ENCODE measurements around the gene EMILIN2.

Gene EMILIN2

DNA sequence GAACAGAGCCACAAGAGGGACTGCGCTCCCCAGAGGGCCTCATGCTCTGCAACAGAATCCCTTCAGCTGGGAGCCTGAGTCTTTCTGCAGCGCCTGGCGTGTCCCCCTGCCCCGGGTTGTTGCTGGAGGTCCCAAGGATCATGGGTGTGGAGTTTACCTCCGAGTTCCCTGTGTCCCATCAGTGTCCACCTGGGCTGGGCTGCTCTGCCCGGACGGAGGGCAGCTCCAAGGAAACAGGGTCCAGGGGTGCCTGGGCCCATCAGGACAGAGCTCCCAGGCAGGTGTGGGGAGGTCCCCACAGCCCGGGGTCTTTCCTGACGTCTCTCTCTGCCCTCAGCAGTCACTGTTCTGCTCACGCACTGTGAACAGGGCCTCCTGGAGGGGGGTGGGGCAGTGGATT lies 63.5 kb downstream of the EMILIN2 start:
- no peak overlapping the region for H3K4me3 ChIP-seq (ENCODE audit: low read depth, low read length)
- TF ChIP-seq, protein P1, sequence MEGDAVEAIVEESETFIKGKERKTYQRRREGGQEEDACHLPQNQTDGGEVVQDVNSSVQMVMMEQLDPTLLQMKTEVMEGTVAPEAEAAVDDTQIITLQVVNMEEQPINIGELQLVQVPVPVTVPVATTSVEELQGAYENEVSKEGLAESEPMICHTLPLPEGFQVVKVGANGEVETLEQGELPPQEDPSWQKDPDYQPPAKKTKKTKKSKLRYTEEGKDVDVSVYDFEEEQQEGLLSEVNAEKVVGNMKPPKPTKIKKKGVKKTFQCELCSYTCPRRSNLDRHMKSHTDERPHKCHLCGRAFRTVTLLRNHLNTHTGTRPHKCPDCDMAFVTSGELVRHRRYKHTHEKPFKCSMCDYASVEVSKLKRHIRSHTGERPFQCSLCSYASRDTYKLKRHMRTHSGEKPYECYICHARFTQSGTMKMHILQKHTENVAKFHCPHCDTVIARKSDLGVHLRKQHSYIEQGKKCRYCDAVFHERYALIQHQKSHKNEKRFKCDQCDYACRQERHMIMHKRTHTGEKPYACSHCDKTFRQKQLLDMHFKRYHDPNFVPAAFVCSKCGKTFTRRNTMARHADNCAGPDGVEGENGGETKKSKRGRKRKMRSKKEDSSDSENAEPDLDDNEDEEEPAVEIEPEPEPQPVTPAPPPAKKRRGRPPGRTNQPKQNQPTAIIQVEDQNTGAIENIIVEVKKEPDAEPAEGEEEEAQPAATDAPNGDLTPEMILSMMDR (IDR thresholded peaks at IDR 0.05; ENCODE audit: low read depth, low read length): no peak

DNA sequence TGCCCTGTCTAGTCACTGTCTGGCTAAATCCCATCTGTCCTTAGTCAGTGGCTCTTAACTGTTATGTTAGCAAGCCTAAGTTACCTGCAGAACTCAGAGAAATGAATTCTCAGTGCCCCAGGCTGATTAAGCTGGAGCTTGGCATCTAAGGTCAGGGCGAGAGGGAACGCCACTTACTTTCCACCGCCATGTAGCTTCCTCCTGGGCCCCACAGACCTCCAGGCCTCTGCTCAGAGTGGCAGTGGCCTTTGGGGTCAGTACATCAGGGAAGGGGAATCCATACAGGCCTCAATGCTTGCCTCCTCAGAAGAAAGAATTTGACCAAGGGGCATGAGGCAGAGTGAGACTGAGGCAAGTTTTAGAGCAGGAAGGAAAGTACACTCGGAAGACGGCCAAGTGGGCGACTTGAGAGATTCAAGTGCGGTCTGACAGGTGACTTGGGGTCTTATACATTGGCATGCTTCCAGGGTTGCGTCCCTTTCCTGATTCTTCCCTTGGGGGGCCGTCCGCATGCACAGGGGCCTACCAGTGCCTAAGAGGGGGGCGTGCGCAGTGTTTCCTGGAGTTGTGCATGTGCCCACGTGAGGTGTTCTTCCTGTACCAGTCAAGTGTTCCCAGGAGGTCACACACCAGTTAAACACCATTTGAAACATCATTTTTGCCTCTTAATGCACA lies 64.1 kb downstream of the EMILIN2 start:
- H3K4me3 ChIP-seq (ENCODE audit: low read depth, low read length): no peak overlapping the region
- TF ChIP-seq, protein P1 (IDR thresholded peaks at IDR 0.05; ENCODE audit: low read depth, low read length): no peak

DNA sequence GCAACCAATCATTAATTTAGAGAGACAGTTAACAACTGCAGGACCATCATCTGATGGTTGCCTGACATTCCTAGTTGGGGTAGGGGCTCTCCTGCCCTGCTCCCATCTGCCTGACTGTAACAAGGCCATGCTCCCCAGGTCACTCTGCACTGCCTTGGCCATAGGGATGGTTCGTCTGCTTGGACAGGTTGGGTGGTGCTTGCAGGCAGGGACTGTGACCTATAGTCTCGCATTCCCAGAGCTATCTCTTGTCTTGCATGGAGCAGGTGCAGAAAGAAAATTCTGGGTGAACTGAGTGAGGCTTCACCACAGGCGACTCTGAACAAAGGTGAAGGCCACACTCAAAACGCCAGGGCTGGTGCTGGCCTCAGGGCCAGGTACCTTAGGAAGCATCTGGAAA lies 64.7 kb downstream of the EMILIN2 start:
- TF ChIP-seq, protein P1 (IDR thresholded peaks at IDR 0.05; ENCODE audit: low read depth, low read length): no peak
- H3K4me3 ChIP-seq (ENCODE audit: low read depth, low read length): no peak overlapping the region

DNA sequence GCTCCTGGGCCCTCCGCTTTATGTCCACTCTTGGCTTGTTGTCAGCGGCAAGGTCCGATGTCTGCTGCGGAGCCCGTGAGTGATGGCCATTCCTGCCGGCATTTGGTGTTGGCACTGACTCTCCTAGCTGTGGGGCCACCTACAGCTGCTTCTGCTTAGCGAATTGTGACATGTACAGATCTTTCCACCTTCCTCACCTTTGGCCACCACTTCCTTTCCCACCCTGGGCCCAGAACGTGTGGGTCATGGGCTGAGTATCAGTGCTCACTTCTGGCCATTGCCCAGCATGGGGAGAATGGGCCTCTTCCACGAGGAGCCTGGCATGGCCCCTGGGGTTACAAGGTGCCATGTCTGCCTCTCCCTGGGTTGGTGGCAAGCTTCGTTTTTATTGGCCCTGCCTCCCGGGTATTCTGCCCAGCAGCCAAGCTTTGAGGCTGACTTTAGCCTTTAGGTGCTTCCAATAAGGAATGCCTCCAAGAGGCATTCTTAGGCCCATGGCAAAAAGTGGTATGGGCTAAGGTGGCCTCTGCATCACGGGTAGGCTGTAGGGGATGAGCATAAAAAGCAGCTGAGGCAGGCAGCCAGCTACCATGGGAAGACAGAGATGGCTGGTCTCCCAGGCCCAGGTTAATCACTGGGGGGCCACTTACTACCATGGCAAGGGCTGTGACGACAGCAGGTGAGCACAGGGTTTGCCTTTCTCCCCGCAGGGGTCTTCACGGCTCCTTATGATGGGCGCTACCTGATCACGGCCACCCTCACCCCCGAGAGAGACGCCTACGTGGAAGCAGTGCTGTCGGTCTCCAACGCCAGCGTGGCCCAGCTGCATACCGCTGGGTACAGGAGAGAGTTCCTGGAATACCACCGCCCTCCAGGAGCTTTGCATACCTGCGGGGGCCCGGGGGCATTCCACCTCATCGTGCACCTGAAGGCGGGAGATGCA lies 65.8 kb downstream of the EMILIN2 start:
- TF ChIP-seq, protein P1 (IDR thresholded peaks at IDR 0.05; ENCODE audit: low read depth, low read length): no peak
- H3K4me3 ChIP-seq (ENCODE audit: low read depth, low read length): no peak overlapping the region

DNA sequence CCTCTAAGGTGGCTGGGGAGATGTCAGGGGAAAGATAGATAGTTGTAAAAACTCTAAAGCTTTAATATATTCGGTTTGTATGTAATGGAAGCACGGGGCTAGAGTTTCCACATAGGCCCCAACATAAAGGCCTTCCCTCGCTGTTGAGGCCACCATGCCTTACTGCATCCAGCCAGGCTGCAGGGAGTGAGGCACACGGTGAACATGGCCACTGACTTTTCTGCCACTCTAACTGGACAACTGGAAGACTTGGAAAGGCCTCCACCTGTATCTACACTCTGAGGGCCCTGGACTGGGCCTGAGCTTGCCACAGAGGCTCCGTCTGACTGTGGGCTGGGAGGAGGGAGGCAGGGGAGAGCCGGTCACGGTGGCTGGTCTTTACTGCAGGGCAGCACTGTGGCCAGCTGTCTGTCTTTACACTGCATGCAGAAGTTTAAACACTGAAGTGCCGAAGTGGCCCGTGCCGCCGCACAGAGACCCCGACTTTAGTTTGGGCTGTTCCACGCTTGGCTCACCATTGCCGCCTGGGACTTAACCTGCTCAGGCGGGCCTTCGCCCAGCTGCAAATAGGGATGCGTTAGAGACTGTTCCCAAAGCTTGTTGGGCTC lies 66.7 kb downstream of the EMILIN2 start:
- TF ChIP-seq, protein P1 (IDR thresholded peaks at IDR 0.05; ENCODE audit: low read depth, low read length): no peak

DNA sequence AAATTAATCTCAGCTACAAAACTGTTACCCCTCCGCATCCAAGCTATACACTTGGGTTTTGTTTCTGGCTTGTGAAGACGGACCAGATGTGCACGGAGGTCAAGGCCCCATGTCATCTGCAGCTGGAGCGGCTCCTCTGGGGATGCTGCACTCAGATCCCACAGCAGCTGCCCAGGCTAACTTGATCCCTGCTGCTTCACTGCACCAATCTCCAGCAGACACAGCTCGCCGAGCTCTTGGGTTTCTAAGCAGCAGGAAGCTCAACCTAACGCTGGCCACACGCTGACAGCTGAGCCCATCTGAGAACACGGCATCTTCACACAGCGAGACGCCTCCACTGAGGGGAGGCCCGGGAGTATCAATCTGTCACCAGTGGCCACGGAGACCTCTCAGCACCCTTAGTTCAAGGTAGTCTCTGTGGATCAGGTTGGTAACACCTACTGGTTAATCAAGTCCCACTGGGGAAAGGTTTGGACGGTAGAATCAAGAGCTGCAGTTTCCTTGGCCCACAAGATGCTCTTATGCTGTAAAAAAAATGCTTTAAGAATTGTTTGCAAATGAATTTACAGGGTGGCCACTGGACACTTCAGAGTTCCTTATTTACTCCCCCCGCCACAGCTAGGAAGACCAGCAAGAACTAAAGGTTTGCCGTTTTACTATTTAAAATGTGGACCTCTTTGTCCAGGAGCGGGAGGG lies 67.5 kb downstream of the EMILIN2 start:
- H3K4me3 ChIP-seq (ENCODE audit: low read depth, low read length): no peak overlapping the region
- TF ChIP-seq, protein P1 (IDR thresholded peaks at IDR 0.05; ENCODE audit: low read depth, low read length): no peak

More for the DNA sequence above, 66.7 kb downstream of the EMILIN2 start:
- no peak overlapping the region for H3K4me3 ChIP-seq (ENCODE audit: low read depth, low read length)

All from WI38 (cell line).